WTC11 (cell line): Measurements from ENCODE around the gene RBPJ. TPM values are rescaled to one million over a fixed set of nuclear protein-coding genes. Genes with fewer than 3 reads are reported as not detected.

Experiments
- AR ChIP-seq: fragments of 250-450 bp; sonication (Bioruptor Pico); IDR thresholded peaks from 2 replicates; pipeline ENCODE4 v1.9.0; 2021; ENCODE audit warnings: mild to moderate bottlenecking
- ARID4B ChIP-seq: sonication (generic); formaldehyde crosslinking; IDR thresholded peaks from 2 replicates; pipeline ENCODE4 v1.8.0; 2023; ENCODE audit warnings: missing genetic modification reagents, mild to moderate bottlenecking, borderline replicate concordance
- ATF1 ChIP-seq: sonication (generic); formaldehyde crosslinking; IDR thresholded peaks from 2 replicates; pipeline ENCODE4 v1.8.1; 2023; ENCODE audit warnings: mild to moderate bottlenecking, moderate library complexity, missing genetic modification reagents
- ATF3 ChIP-seq: sonication (generic); formaldehyde crosslinking; conservative IDR thresholded peaks from 2 replicates; pipeline ENCODE4 v1.8.1; 2022; ENCODE audit warnings: mild to moderate bottlenecking, missing genetic modification reagents
- ATF6 ChIP-seq: sonication (generic); formaldehyde crosslinking; IDR thresholded peaks from 2 replicates; pipeline ENCODE4 v1.8.1; 2023; ENCODE audit warnings: mild to moderate bottlenecking, missing genetic modification reagents
- CREB1 ChIP-seq: sonication (generic); formaldehyde crosslinking; IDR thresholded peaks from 2 replicates; pipeline ENCODE4 v1.8.0; 2023; ENCODE audit warnings: mild to moderate bottlenecking, missing genetic modification reagents
- E2F1 ChIP-seq: sonication (generic); formaldehyde crosslinking; IDR thresholded peaks from 2 replicates; pipeline ENCODE4 v1.8.0; 2022; ENCODE audit warnings: mild to moderate bottlenecking, missing genetic modification reagents
- FOXK1 ChIP-seq: sonication (generic); formaldehyde crosslinking; IDR thresholded peaks from 2 replicates; pipeline ENCODE4 v1.8.0; 2022; ENCODE audit warnings: mild to moderate bottlenecking, moderate library complexity, missing genetic modification reagents
- FOXP1 ChIP-seq: sonication (generic); formaldehyde crosslinking; IDR thresholded peaks from 2 replicates; pipeline ENCODE4 v1.8.0; 2022; ENCODE audit warnings: missing genetic modification reagents, mild to moderate bottlenecking, moderate library complexity, borderline replicate concordance
- GRHL2 ChIP-seq: fragments of 250-450 bp; sonication (Bioruptor Pico); IDR thresholded peaks from 2 replicates; pipeline ENCODE4 v1.8.0; 2022; ENCODE audit warnings: mild to moderate bottlenecking, moderate library complexity; ENCODE audit not compliant: insufficient replicate concordance, severe bottlenecking
- HMGXB4 ChIP-seq: sonication (generic); formaldehyde crosslinking; IDR thresholded peaks from 2 replicates; pipeline ENCODE4 v1.8.1; 2023; ENCODE audit warnings: mild to moderate bottlenecking, moderate library complexity, missing genetic modification reagents
- MLX ChIP-seq: sonication (generic); formaldehyde crosslinking; IDR thresholded peaks from 2 replicates; pipeline ENCODE4 v1.8.1; 2023; ENCODE audit warnings: mild to moderate bottlenecking, missing genetic modification reagents, moderate library complexity
- MYBL2 ChIP-seq: sonication (generic); formaldehyde crosslinking; IDR thresholded peaks from 2 replicates; pipeline ENCODE4 v1.8.1; 2023; ENCODE audit warnings: mild to moderate bottlenecking, moderate library complexity, missing genetic modification reagents
- NFE2L1 ChIP-seq: sonication (generic); formaldehyde crosslinking; IDR thresholded peaks from 2 replicates; pipeline ENCODE4 v1.8.1; 2023; ENCODE audit warnings: missing genetic modification reagents
- TCF7 ChIP-seq: sonication (generic); formaldehyde crosslinking; IDR thresholded peaks from 2 replicates; pipeline ENCODE4 v1.8.0; 2022; ENCODE audit warnings: mild to moderate bottlenecking, low read depth, missing genetic modification reagents, moderate library complexity
- ZMAT4 ChIP-seq: fragments of 250-450 bp; sonication (Bioruptor Pico); IDR thresholded peaks from 2 replicates; pipeline ENCODE4 v1.9.0; 2021; ENCODE audit warnings: mild to moderate bottlenecking
- ZNF219 ChIP-seq: sonication (generic); formaldehyde crosslinking; IDR thresholded peaks from 2 replicates; pipeline ENCODE4 v1.8.0; 2023; ENCODE audit warnings: missing genetic modification reagents, mild to moderate bottlenecking, borderline replicate concordance
- ZNF416 ChIP-seq: fragments of 250-450 bp; sonication (Bioruptor Pico); IDR thresholded peaks from 2 replicates; pipeline ENCODE4 v1.9.0; 2021; ENCODE audit warnings: mild to moderate bottlenecking, inconsistent platforms
- ZNF423 ChIP-seq: fragments of 250-450 bp; sonication (Bioruptor Pico); IDR thresholded peaks from 2 replicates; pipeline ENCODE4 v2.1.2; 2022; ENCODE audit warnings: mild to moderate bottlenecking, moderate library complexity
- ZNF512 ChIP-seq: sonication (generic); formaldehyde crosslinking; IDR thresholded peaks from 2 replicates; pipeline ENCODE4 v1.8.1; 2022; ENCODE audit warnings: missing genetic modification reagents, borderline replicate concordance
- ZNF671 ChIP-seq: fragments of 250-450 bp; sonication (Bioruptor Pico); IDR thresholded peaks from 2 replicates; pipeline ENCODE4 v1.8.0; 2021; ENCODE audit warnings: mild to moderate bottlenecking
- ZSCAN18 ChIP-seq: fragments of 250-450 bp; sonication (Bioruptor Pico); IDR thresholded peaks from 2 replicates; pipeline ENCODE4 v2.1.2; 2022; ENCODE audit warnings: mild to moderate bottlenecking, moderate library complexity
- total RNA-seq: library from RNA; stranded (reverse); gene quantifications from 3 replicates; pipeline ENCODE4 v1.2.3, GENCODE V29; 2021

RBPJ gene
- total RNA-seq, 1 experiment from 2014 or later: 163 TPM

GRCh38 chr4:26319467-26319948, 1.3 kb upstream of the RBPJ start (continued):
- TF ChIP-seq HMGXB4 (CRISPR knock-in tag) (no peak), ZSCAN18 (no peak), ZNF219 (0 out of 2 replicates have a peak, but pooled peaks have one; percentile 16), FOXP1 (CRISPR knock-in tag) (no peak), AR (CRISPR knock-in tag) (no peak), ZNF671 (CRISPR knock-in tag) (no peak), CREB1 (no peak), ATF3 (CRISPR knock-in tag) (no peak), MYBL2 (CRISPR knock-in tag) (no peak; the same call in none of the 2 replicates), ATF6 (CRISPR knock-in tag) (no peak), ZMAT4 (no peak), ARID4B (CRISPR knock-in tag) (peak; percentile 61; the same call in 1 of the 2 replicates), ZNF416 (CRISPR knock-in tag) (no peak), MLX (CRISPR knock-in tag) (no peak), ATF1 (CRISPR knock-in tag) (no peak), GRHL2 (no peak), E2F1 (CRISPR knock-in tag) (0 out of 2 replicates have a peak, but pooled peaks have one; percentile 9), TCF7 (CRISPR knock-in tag) (0 out of 2 replicates have a peak, but pooled peaks have one; percentile 50), FOXK1 (peak; percentile 91), ZNF512 (CRISPR knock-in tag) (no peak), NFE2L1 (CRISPR knock-in tag) (0 out of 2 replicates have a peak, but pooled peaks have one; percentile 9), ZNF423 (CRISPR knock-in tag) (no peak)
